Immature natural killer cell (primary cell): ENCODE results near the gene CASP1. TPM values are rescaled to one million over a fixed set of nuclear protein-coding genes. Genes with fewer than 3 reads are reported as not detected.
A peak's percentile ranks its signal among the peaks of the same experiment; 100 is the strongest.
"Not testable (repeated sequence)": the region's sequence is repeated elsewhere in the genome, so short reads cannot be mapped to it uniquely, and the experiment has no call there.

Source experiments
- DNase-seq, 3 donors: peaks; one replicate each; pipeline ENCODE4 v3.0.0; 2022; ENCODE audit warnings: mixed read lengths in 1 of 3
- H3K27ac Mint-ChIP-seq, 6 donors: one replicate each; pipeline ENCODE4 v1.8.0; 2020; ENCODE audit warnings: mixed read lengths in 6 of 6, mild to moderate bottlenecking in 5 of 6, inconsistent platforms in 4 of 6, moderate library complexity in 3 of 6
- H3K27me3 Mint-ChIP-seq, 3 donors: one replicate each; pipeline ENCODE4 v1.8.0; 2020 to 2021; ENCODE audit warnings: low read depth in 3 of 3, mild to moderate bottlenecking in 3 of 3, mixed read lengths in 3 of 3, moderate library complexity in 3 of 3, inconsistent platforms in 1 of 3
- H3K36me3 Mint-ChIP-seq, 3 donors: one replicate each; pipeline ENCODE4 v1.8.0; 2020; ENCODE audit warnings: mixed read lengths in 3 of 3, inconsistent platforms in 2 of 3, mild to moderate bottlenecking in 2 of 3
- H3K4me1 Mint-ChIP-seq, 2 donors: one replicate each; pipeline ENCODE4 v1.8.0; 2020; ENCODE audit warnings: inconsistent platforms in 2 of 2, mild to moderate bottlenecking in 2 of 2, mixed read lengths in 2 of 2, moderate library complexity in 1 of 2
- H3K4me3 Mint-ChIP-seq, 5 donors: one replicate each; pipeline ENCODE4 v1.8.0; 2020; ENCODE audit warnings: mild to moderate bottlenecking in 5 of 5, mixed read lengths in 5 of 5, inconsistent platforms in 3 of 5, moderate library complexity in 3 of 5
- H3K9me3 Mint-ChIP-seq, 6 donors: one replicate each; pipeline ENCODE4 v1.8.0; 2020; ENCODE audit warnings: mild to moderate bottlenecking in 6 of 6, mixed read lengths in 6 of 6, inconsistent platforms in 4 of 6, moderate library complexity in 3 of 6
- polyA plus RNA-seq, 3 donors: library from polyadenylated mRNA; unstranded; fragments of 300-500 nt; fragmentation: Illumina TruSeq; gene quantifications; one replicate each; pipeline ENCODE4 v1.2.3, GENCODE V29; 2021

CASP1 gene
- polyA plus RNA-seq: 100 to 1,000 TPM; 107 to 166 (median 115) TPM

- Mint-ChIP-seq H3K9me3 (no peaks in the 10 kb centered on the region), H3K4me1 (peaks cover 56 to 62% of the 10 kb centered on the region in 2 donors), H3K36me3 (peaks cover 18 to 50% (median 42%) of the 10 kb centered on the region in 3 donors), H3K4me3 (peak within 1 kb of the TSS; percentile 92 to 99 (median 98)), H3K27me3 (peaks cover 0 to 3% (median 0%) of the 10 kb centered on the region in 3 donors), H3K27ac (peak within 1 kb of the TSS; percentile 91 to 98 (median 94))
- peak; percentile 41 to 54 (median 48) for DNase-seq
Observed at GRCh38 chr11:105034813-105035620, at the start of gene CASP1. TSS of gene CASP1 (minus strand) at chr11:105035144. CDS start at chr11:105035113, 31 bp downstream.

DNA sequence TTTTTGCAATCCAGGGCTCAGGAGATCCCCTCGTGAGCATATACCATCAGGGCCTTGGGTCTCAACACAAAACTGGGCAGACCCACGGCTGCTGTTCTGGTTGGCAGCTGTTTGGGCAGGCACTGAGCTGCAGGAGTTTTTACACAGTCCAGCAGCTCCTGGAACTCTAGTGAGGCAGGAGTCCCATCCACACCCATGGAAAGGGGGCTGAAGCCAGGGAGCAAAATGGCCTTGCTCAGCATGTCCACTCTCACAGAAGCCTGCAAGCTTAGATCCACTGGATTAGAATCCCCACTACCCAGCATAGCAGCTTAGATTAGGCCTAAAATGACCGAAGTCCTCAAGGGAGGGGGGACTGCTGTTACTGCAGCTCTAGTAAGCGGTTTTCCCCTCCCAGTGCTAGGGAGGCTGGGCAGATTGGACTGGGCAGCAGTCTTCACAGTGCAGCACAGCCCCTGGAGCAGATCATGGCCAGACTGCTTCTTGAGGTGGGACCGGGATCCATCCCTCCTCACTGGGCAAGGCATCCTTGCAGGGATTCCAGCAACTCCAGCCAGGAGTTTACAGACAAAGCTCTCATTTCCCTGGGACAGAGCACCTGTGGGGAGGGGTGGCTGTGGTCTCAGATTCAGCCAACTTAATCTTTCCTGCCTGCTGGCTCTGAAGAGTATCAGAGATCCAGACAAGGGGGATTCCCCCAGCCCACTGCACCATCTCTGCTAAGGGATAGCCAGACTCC is 46.6 kb upstream of the CASP1 start:
- H3K4me1 Mint-ChIP-seq: peaks cover 14 to 18% of the 10 kb centered on the region in 2 donors
- no peak overlapping the region for H3K4me3 Mint-ChIP-seq
- H3K36me3 Mint-ChIP-seq: no peaks in the 10 kb centered on the region
- no peak for DNase-seq
- no peaks in the 10 kb centered on the region for H3K9me3 Mint-ChIP-seq
- H3K27ac Mint-ChIP-seq: no peak overlapping the region
- H3K27me3 Mint-ChIP-seq: peaks cover 4 to 14% (median 12%) of the 10 kb centered on the region in 3 donors

DNA sequence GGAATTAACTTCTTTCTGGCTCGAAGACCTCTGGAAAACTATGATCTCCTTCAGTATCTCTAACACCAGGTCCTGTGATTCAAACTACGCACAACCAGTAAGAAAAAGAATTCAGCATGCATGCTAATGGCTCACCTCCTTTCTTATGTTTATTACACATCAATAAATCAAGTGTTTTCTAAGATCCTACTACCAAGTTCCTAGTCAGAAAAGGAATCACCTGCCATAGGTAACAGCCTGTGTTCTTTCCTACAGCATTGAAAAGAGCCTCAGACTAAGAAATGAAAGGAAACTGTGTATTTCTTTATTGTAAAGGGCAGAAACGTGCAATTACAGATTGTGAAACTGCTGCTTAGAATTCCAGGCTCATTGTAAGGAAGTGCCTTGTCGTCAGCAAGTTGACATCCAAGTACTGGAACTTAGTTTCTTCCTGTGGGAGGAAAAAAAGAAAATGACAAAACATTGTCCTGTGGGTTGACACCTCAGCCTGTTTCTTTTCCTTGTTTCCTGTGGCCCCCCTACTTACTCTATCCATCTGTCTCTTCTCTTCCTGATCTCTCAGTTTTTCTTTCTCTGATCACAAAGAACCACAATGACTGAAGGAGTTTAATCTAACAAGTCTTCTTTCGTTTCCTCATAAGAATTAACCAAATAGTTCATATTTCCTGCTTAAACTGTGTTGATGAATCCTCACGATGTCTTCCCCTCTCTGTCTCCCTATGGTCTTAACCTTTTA is 45.4 kb upstream of the CASP1 start:
- not testable (repeated sequence) for H3K9me3 Mint-ChIP-seq, DNase-seq, H3K36me3 Mint-ChIP-seq
- Mint-ChIP-seq H3K27ac (peak overlapping the region in 1 of 6 donors; percentile 1), H3K4me1 (peaks cover 14 to 18% of the 10 kb centered on the region in 2 donors), H3K27me3 (peaks cover 0 to 10% (median 9%) of the 10 kb centered on the region in 3 donors), H3K4me3 (peak overlapping the region in 1 of 5 donors; percentile 7)

DNA sequence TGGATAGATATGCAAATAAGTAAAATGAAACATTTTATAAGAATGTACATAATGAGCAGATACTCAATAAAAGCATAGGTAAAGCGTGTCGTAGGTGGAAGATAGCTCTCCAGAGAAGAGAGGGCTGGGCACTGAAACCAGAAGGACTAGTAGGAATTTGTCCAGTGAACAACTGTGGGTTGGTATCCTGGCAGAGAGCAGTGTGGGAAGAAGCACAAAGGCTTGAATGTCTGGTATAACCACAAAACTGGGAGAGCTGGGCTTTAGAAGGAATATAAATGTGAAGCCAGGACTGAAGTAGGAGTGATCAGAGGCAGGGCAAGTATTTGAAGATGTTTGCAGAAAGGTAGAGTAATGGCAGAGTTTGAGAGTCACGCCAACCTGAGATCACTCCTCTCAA is 43.3 kb upstream of the CASP1 start:
- Mint-ChIP-seq H3K36me3 (no peaks in the 10 kb centered on the region), H3K9me3 (no peaks in the 10 kb centered on the region), H3K4me3 (no peak overlapping the region), H3K4me1 (peaks cover 14 to 18% of the 10 kb centered on the region in 2 donors), H3K27me3 (peaks cover 0 to 7% (median 7%) of the 10 kb centered on the region in 3 donors), H3K27ac (no peak overlapping the region)
- DNase-seq: no peak

DNA sequence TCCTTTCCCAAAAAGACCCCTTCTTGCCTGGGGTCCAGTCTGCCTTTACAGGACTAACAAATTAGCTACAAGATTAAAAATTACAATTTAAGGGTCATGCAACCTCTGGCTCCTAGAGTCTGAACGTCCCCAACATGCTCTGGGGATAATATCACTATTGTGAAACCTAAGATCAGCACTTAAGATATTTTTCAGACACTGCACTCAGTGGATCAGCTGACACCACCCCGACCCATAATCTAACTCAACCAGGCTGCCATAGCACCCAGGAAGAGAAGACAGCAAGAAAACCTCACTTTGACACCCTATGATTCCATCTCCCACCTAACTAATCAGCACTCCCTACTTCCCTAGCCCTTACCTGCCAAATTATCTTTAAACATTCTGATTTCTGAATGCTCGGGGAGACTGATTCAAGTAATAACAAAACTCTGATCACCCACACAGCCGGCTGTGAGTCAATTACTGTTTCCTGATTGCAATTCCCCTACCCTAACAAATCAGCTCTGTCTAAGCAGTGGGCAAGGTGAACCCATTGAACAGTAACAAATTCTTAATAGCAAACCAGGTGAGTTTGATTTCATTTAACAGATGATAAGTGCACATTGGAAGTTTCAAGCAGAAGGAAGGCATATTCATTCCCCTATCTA is 42.3 kb upstream of the CASP1 start:
- H3K27me3 Mint-ChIP-seq, H3K9me3 Mint-ChIP-seq, H3K36me3 Mint-ChIP-seq, DNase-seq, H3K27ac Mint-ChIP-seq, H3K4me3 Mint-ChIP-seq: not testable (repeated sequence)
- peaks cover 14 to 18% of the 10 kb centered on the region in 2 donors for H3K4me1 Mint-ChIP-seq

GRCh38 chr11:105074166-105074530 is 39.2 kb upstream of the CASP1 start:
- Mint-ChIP-seq H3K9me3 (no peaks in the 10 kb centered on the region), H3K27me3 (peaks cover 0 to 9% (median 6%) of the 10 kb centered on the region in 3 donors), H3K4me1 (peaks cover 3 to 10% of the 10 kb centered on the region in 2 donors), H3K36me3 (no peaks in the 10 kb centered on the region), H3K4me3 (no peak overlapping the region), H3K27ac (no peak overlapping the region)
- no peak for DNase-seq

- peaks cover 3 to 10% of the 10 kb centered on the region in 2 donors for H3K4me1 Mint-ChIP-seq
- no peak overlapping the region for H3K4me3 Mint-ChIP-seq
- no peaks in the 10 kb centered on the region for H3K36me3 Mint-ChIP-seq
- peaks cover 0 to 9% (median 6%) of the 10 kb centered on the region in 3 donors for H3K27me3 Mint-ChIP-seq
- H3K9me3 Mint-ChIP-seq: no peaks in the 10 kb centered on the region
- no peak overlapping the region for H3K27ac Mint-ChIP-seq
- DNase-seq: no peak
Observed at GRCh38 chr11:105073456-105074165, 38.7 kb upstream of the CASP1 start.

DNA sequence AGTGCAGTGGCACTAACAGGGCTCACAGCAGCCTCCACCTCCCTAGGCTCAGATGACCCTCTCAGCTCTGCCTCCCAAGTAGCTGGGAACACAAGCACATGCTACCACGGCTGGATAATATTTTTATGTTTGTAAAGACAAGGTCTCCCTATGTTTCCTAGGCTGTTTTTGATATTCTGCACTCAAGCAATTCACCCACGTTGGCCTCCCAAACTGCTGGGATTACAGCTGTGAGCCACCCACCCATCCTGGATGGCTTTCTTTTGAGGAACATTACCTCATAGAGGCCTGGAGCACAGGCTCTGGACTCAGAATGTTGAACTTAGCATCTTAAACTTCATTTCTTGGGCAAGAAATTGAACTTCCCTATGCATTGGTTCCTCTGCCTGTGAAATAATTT is 37.1 kb upstream of the CASP1 start:
- H3K27me3 Mint-ChIP-seq, H3K9me3 Mint-ChIP-seq, H3K4me3 Mint-ChIP-seq, H3K36me3 Mint-ChIP-seq, H3K27ac Mint-ChIP-seq, DNase-seq: not testable (repeated sequence)
- H3K4me1 Mint-ChIP-seq: peaks cover 3 to 10% of the 10 kb centered on the region in 2 donors

DNA sequence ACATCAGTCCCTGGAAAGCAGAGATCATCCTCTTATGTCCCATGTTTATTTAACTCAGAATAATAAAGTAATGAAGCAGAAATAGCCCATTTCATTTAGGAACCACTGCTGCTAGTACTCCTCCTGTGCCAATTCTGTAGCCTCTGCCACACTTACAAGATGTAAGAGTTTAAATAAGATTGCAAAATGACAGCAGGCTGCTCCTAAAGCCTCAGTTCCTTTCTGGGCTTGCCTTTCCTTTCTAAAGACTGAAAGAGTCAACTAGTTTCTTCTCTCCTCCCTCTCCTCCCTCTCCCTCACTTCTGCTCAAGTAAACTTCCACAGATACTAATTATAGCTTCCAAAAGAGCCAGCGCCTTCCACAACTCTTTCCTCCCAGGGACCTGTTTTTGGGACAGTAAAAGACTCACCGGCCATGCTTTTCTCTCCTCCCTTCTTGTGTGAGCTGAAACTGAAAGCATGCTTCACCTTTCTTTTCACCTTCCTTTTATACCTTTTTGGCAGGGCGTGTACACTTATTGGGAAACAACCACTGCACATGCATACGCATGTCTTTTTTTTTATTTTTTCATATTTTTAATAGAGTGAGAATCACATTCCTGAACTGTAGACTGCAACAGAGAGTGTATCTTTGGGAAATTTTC is 36.3 kb upstream of the CASP1 start:
- DNase-seq: no peak
- Mint-ChIP-seq H3K4me3 (no peak overlapping the region), H3K9me3 (no peaks in the 10 kb centered on the region), H3K36me3 (no peaks in the 10 kb centered on the region), H3K27me3 (peaks cover 0 to 3% (median 0%) of the 10 kb centered on the region in 3 donors), H3K27ac (no peak overlapping the region), H3K4me1 (peaks cover 3 to 10% of the 10 kb centered on the region in 2 donors)

DNA sequence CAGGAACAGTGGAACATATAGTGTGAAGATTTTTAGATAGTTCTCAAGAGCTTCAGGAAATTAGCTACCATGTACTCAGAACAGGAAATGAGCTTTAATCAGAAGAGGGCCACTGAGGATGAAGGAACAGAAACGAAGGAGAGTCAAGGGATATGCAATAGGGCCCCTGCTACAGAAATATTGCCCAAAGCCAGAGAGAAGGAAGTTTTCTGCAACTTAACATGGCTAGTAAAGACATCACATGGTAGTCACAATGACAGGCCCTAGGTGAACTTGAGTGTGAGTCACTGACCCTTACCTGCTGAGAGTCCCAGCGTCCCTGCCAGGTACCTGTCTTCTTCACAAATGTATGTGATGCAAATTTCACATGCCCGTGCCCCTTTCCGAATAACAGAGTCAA is 35.4 kb upstream of the CASP1 start:
- Mint-ChIP-seq H3K36me3 (no peaks in the 10 kb centered on the region), H3K4me3 (no peak overlapping the region), H3K9me3 (no peaks in the 10 kb centered on the region), H3K27me3 (peaks cover 0 to 3% (median 2%) of the 10 kb centered on the region in 3 donors), H3K27ac (peak overlapping the region in 1 of 6 donors; percentile 8), H3K4me1 (peaks cover 3 to 10% of the 10 kb centered on the region in 2 donors)
- no peak for DNase-seq

DNA sequence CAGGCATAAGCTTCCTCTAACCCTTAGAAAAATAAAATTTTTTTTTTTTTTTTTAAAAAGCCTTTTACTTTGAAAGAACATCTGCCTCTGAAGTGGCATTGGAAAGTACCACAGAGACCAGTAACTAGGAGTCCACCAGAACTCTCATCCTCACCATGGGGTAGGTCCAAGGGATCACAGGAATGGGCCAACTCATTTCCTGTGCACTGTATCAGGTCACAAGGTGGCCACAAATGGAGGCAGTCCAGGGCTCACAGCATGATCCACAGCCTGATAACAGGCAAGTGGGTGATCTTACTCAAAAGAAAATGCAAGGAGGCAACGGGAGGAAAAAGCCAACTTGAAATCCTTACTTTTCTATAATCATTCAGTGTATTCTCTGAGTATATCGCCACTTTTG is 34.8 kb upstream of the CASP1 start:
- H3K27ac Mint-ChIP-seq, H3K4me3 Mint-ChIP-seq, H3K27me3 Mint-ChIP-seq, DNase-seq, H3K36me3 Mint-ChIP-seq, H3K9me3 Mint-ChIP-seq: not testable (repeated sequence)
- peaks cover 3 to 10% of the 10 kb centered on the region in 2 donors for H3K4me1 Mint-ChIP-seq

DNA sequence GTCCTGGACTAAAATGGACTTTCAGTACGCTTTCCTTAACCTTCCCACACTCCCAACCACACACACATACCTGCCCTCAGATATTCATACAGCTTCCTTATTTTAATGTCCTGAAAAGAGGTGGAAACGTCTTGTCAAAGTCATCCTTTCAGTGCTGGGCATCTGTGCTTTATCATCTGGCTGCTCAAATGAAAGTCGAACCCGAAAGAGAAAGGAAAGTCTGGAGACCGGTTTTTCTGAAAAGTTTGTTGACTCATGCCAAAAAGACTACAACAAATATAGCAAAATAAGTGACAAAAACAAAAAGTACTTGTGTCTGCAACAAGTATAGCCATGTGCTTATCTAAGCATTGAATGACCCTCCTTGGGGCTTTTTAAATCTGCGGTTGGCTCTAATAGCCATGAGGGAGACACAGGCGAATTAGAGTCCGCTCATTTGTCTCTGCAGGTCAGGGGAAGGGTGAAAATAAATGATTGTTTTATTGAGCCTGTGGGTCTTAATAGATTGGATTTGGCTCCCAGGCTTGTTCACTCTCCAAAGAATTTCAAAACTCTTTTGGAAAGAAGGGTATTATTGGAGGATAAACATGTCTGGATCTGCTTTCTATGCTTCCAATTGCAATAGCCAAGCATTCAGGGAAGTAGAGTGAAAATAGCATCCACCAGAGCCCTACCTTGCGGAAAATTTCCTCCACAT is 28.4 kb upstream of the CASP1 start:
- not testable (repeated sequence) for H3K27ac Mint-ChIP-seq, H3K4me3 Mint-ChIP-seq, DNase-seq, H3K9me3 Mint-ChIP-seq, H3K27me3 Mint-ChIP-seq, H3K4me1 Mint-ChIP-seq, H3K36me3 Mint-ChIP-seq
